CD14-positive monocyte (primary cell): ENCODE results near the gene TRAPPC5. TPM values are rescaled to one million over a fixed set of nuclear protein-coding genes. Genes with fewer than 3 reads are reported as not detected.

Source experiments
- DNase-seq, 3 donors: peaks; one replicate each; pipeline ENCODE4 v3.0.0-alpha.2; 2011 to 2022
- H2AFZ ChIP-seq: 2 replicates; pipeline ENCODE4 v1.6.0; 2012; ENCODE audit warnings: mild to moderate bottlenecking, low read depth, low read length, inconsistent platforms; ENCODE audit not compliant: insufficient read depth, poor library complexity, severe bottlenecking
- H3K27ac ChIP-seq, 2 donors: 1 replicate in 1 of 2; 2 replicates in 1 of 2; pipeline ENCODE4 v1.5.1; 2012 to 2013; ENCODE audit warnings: low read length in 2 of 2, control low read depth in 1 of 2, inconsistent platforms in 1 of 2, low read depth in 1 of 2, mild to moderate bottlenecking in 1 of 2
- H3K27me3 ChIP-seq, 2 donors: one replicate each; pipeline versions ENCODE4 v1.6.0 to v1.6.1; 2011 to 2013; ENCODE audit warnings: low read length in 2 of 2; ENCODE audit not compliant: control insufficient read depth in 2 of 2, insufficient read depth in 2 of 2
- H3K36me3 ChIP-seq, 2 donors: replicated peaks in 1 of 2; 1 replicate in 1 of 2; 2 replicates in 1 of 2; pipeline versions ENCODE4 v1.5.1 to v1.6.1; 2012 to 2013; ENCODE audit warnings: low read length in 2 of 2, control low read depth in 1 of 2, inconsistent platforms in 1 of 2, mild to moderate bottlenecking in 1 of 2; ENCODE audit not compliant: insufficient read depth in 2 of 2, control insufficient read depth in 1 of 2
- H3K4me1 ChIP-seq, 2 donors: 1 replicate in 1 of 2; 2 replicates in 1 of 2; pipeline versions ENCODE4 v1.5.1 to v1.6.1; 2012 to 2013; ENCODE audit warnings: low read length in 2 of 2, control low read depth in 1 of 2, inconsistent platforms in 1 of 2, mild to moderate bottlenecking in 1 of 2, moderate library complexity in 1 of 2; ENCODE audit not compliant: insufficient read depth in 2 of 2, control insufficient read depth in 1 of 2
- H3K4me2 ChIP-seq: replicated peaks from 2 replicates; pipeline ENCODE3; 2012; ENCODE audit warnings: low read length, moderate library complexity, mild to moderate bottlenecking; ENCODE audit not compliant: poor library complexity, severe bottlenecking; ENCODE audit errors: extremely low read depth
- H3K4me3 ChIP-seq, 3 experiments: fragments of 200-600 bp in 1 of 3; sonication (generic) in 1 of 3; replicated peaks in 1 of 3; 1 replicate in 2 of 3; 2 replicates in 1 of 3; pipeline ENCODE4 v1.5.1; 2011 to 2013; ENCODE audit warnings: low read length in 3 of 3, mild to moderate bottlenecking in 3 of 3, control low read depth in 2 of 3, low read depth in 2 of 3, inconsistent platforms in 1 of 3, moderate library complexity in 1 of 3
- H3K79me2 ChIP-seq: 2 replicates; pipeline ENCODE4 v1.6.0; 2012; ENCODE audit warnings: mild to moderate bottlenecking, control low read depth, inconsistent platforms, low read length, moderate library complexity; ENCODE audit not compliant: insufficient read depth
- H3K9ac ChIP-seq: 2 replicates; pipeline ENCODE4 v1.6.0; 2017; ENCODE audit warnings: low read length, mild to moderate bottlenecking; ENCODE audit not compliant: insufficient read depth, poor library complexity, severe bottlenecking
- H3K9me3 ChIP-seq, 2 donors: replicated peaks in 1 of 2; 1 replicate in 1 of 2; 2 replicates in 1 of 2; pipeline versions ENCODE4 v1.5.1 to v1.6.1; 2012 to 2013; ENCODE audit warnings: low read length in 2 of 2, control low read depth in 1 of 2; ENCODE audit not compliant: control insufficient read depth in 1 of 2, insufficient read depth in 1 of 2
- H4K20me1 ChIP-seq: 2 replicates; pipeline ENCODE4 v1.6.0; 2012; ENCODE audit warnings: mild to moderate bottlenecking, low read length, control low read depth, moderate library complexity; ENCODE audit not compliant: insufficient read depth
- H3K27ac Mint-ChIP-seq, 7 donors: one replicate each; pipeline ENCODE4 v1.8.0; 2020; ENCODE audit warnings: mild to moderate bottlenecking in 7 of 7, mixed read lengths in 7 of 7, moderate library complexity in 6 of 7, inconsistent platforms in 2 of 7
- H3K27me3 Mint-ChIP-seq, 3 donors: one replicate each; pipeline ENCODE4 v1.8.0; 2021 to 2022; ENCODE audit warnings: low read depth in 3 of 3, mild to moderate bottlenecking in 3 of 3, mixed read lengths in 3 of 3, moderate library complexity in 3 of 3, inconsistent platforms in 1 of 3
- H3K36me3 Mint-ChIP-seq, 2 donors: one replicate each; pipeline ENCODE4 v1.8.0; 2020; ENCODE audit warnings: mixed read lengths in 2 of 2, inconsistent platforms in 1 of 2, mild to moderate bottlenecking in 1 of 2
- H3K4me1 Mint-ChIP-seq: one replicate; pipeline ENCODE4 v1.8.0; 2020; ENCODE audit warnings: mild to moderate bottlenecking, mixed read lengths
- H3K4me3 Mint-ChIP-seq, 2 donors: one replicate each; pipeline ENCODE4 v1.8.0; 2020; ENCODE audit warnings: mild to moderate bottlenecking in 2 of 2, mixed read lengths in 2 of 2, moderate library complexity in 1 of 2
- H3K9me3 Mint-ChIP-seq, 7 donors: one replicate each; pipeline ENCODE4 v1.8.0; 2020 to 2022; ENCODE audit warnings: mixed read lengths in 7 of 7, mild to moderate bottlenecking in 6 of 7, moderate library complexity in 6 of 7, inconsistent platforms in 2 of 7
- WGBS: methylation state at CpG from one replicate; pipeline ENCODE4 v1.1.5; 2013; ENCODE audit warnings: missing lambda C conversion rate; ENCODE audit not compliant: insufficient coverage; 5-methylcytosine and 5-hydroxymethylcytosine counted together
- intact Hi-C, 2 donors: fragments of 100-400 bp; cut with micrococcal nuclease; formaldehyde crosslinking; loops; one replicate each; pipeline versions ENCODE4 v1.15.0 to v1.15.1; 2023
- polyA plus RNA-seq, 3 donors: library from polyadenylated mRNA; depleted of rRNA in 1 of 3; unstranded in 2 of 3; stranded (reverse) in 1 of 3; fragments of 300-500 nt in 2 of 3; fragments of >200 nt in 1 of 3; fragmentation: Illumina TruSeq in 2 of 3; gene quantifications; 1 replicate in 2 of 3; 2 replicates in 1 of 3; pipeline ENCODE4 v1.2.3, GENCODE V29; 2012 to 2021
- TF ChIP-seq, protein P1 (sequence below): fragments of 200-600 bp; IDR thresholded peaks from one replicate; pipeline ENCODE4 v1.8.0; 2022; ENCODE audit warnings: antibody characterized with exemption, mild to moderate bottlenecking

Gene TRAPPC5
- polyA plus RNA-seq, 3 donors = 126 to 449 (median 414) TPM

DNA sequence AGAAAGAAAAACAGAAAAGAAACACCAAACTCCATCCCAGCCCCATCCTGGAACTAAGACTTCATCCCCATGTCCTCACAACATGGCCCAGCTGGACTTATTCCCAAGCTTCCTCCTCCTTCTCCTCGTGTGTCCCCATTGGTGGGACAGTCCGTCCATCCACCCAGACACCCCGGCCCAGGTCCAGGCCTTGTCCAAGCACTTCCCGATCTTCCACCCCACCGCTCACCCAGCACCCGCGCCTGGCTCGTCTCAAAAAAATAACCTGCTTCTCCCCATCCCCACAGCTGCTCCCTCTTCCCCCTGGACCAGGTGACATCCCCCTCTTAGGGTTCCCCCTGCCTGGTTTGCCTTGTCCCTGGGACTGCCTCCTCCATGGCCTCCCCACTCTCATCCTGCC lies 22.7 kb downstream of the TRAPPC5 start:
- Mint-ChIP-seq H3K27me3 (peaks cover 1 to 6% (median 4%) of the 10 kb centered on the region in 3 donors), H3K36me3 (peaks cover 0 to 5% of the 10 kb centered on the region in 2 donors), H3K4me3 (no peak overlapping the region), H3K9me3 (no peaks in the 10 kb centered on the region), H3K4me1 (peaks cover 80% of the 10 kb centered on the region), H3K27ac (peak overlapping the region in 6 of 7 donors; percentile 57 to 100 (median 99))
- DNase-seq = no peak
- Histone ChIP-seq H3K4me2 (no peak overlapping the region), H3K4me3 (no peak overlapping the region), H3K9ac (no peak overlapping the region), H3K27ac (peak overlapping the region; percentile 92 to 98), H3K79me2 (no peaks in the 10 kb centered on the region), H3K27me3 (no peaks in the 10 kb centered on the region), H3K4me1 (peaks cover 88 to 89% of the 10 kb centered on the region in 2 donors), H2AFZ (no peak overlapping the region), H4K20me1 (no peaks in the 10 kb centered on the region), H3K9me3 (no peaks in the 10 kb centered on the region), H3K36me3 (no peaks in the 10 kb centered on the region)
- WGBS = 69% methylated on average over 8 of the region's 8 CpGs
- intact Hi-C loops = loop anchor here in 1 of 2 donors (5.0 kb wide), 1 partner anchor 49 kb away; no protein-coding TSS in a partner anchor
- TF ChIP-seq, protein P1, sequence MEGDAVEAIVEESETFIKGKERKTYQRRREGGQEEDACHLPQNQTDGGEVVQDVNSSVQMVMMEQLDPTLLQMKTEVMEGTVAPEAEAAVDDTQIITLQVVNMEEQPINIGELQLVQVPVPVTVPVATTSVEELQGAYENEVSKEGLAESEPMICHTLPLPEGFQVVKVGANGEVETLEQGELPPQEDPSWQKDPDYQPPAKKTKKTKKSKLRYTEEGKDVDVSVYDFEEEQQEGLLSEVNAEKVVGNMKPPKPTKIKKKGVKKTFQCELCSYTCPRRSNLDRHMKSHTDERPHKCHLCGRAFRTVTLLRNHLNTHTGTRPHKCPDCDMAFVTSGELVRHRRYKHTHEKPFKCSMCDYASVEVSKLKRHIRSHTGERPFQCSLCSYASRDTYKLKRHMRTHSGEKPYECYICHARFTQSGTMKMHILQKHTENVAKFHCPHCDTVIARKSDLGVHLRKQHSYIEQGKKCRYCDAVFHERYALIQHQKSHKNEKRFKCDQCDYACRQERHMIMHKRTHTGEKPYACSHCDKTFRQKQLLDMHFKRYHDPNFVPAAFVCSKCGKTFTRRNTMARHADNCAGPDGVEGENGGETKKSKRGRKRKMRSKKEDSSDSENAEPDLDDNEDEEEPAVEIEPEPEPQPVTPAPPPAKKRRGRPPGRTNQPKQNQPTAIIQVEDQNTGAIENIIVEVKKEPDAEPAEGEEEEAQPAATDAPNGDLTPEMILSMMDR = no peak

DNA sequence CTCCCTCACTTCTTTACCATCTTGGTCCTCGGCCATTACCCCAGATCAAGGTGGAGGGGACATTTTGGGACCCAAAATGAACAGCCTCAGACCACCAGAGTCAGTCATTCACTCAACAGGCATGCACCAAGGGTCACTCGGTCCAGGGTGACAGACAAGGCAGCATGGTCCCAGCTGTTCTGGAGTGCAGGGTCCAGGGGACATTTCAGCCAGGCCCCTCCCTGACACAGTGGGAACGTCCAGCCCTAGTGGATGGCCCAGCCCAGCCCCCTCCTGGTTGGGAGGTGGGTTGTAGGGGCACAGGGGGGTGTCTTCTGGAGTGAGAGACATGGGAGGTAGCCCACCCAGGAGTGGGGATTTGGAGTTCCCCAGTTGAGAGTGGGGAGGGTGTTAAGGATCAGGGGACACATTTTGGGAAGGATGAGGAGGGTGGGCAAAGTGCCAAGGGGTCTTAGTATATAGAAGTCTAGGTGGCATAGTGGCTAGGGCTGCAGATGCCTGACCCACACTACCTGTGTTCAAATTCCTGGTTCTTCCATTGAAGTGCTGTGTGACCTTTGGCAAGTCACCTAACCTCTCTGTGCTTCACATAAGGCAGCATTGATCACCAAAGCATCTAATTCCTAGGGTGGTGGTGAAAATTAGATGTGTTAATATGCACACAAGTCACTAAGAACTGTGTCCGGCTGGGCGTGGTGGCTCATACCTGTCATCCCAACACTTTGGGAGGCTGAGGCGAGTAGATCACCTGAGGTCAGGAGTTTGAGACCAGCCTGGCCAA lies 23.8 kb downstream of the TRAPPC5 start:
- 80% methylated on average over 6 of the region's 6 CpGs for WGBS
- Histone ChIP-seq H3K9me3 (no peaks in the 10 kb centered on the region), H3K4me2 (peak overlapping the region; percentile 75), H3K36me3 (no peaks in the 10 kb centered on the region), H3K4me3 (peak overlapping the region in 1 of 3 experiments; percentile 38), H3K27me3 (no peaks in the 10 kb centered on the region), H2AFZ (no peak overlapping the region), H4K20me1 (no peaks in the 10 kb centered on the region), H3K79me2 (no peaks in the 10 kb centered on the region), H3K4me1 (peaks cover 79 to 82% of the 10 kb centered on the region in 2 donors), H3K9ac (peak overlapping the region; percentile 69), H3K27ac (peak overlapping the region; percentile 92 to 98)
- intact Hi-C loops = loop anchor here in 1 of 2 donors (5.0 kb wide), 1 partner anchor 48 kb away; no protein-coding TSS in a partner anchor
- Mint-ChIP-seq H3K27ac (peak overlapping the region; percentile 98 to 100 (median 99)), H3K36me3 (peaks cover 0 to 5% of the 10 kb centered on the region in 2 donors), H3K27me3 (peaks cover 0 to 6% (median 0%) of the 10 kb centered on the region in 3 donors), H3K9me3 (no peaks in the 10 kb centered on the region), H3K4me1 (peaks cover 76% of the 10 kb centered on the region), H3K4me3 (peak overlapping the region in 1 of 2 donors; percentile 35)
- TF ChIP-seq, protein P1 = no peak
- no peak for DNase-seq
